ENCODE data around the gene TMED1.

GRCh38 chr19:10870501-10870954, 34.5 kb upstream of the TMED1 start:
- no peak for TF ChIP-seq CTCF (conservative IDR thresholded peaks at IDR 0.05; ENCODE audit: low read depth, low read length)
- no peak for TF ChIP-seq FOS (IDR thresholded peaks at IDR 0.05; ENCODE audit: low read depth, low read length)
- TF ChIP-seq POLR2A (IDR thresholded peaks at IDR 0.05; ENCODE audit: low read depth, low read length): no peak
- TF ChIP-seq MAZ (IDR thresholded peaks at IDR 0.05; ENCODE audit: borderline replicate concordance, low read depth, low read length): no peak
- no peak for TF ChIP-seq MAFK (IDR thresholded peaks at IDR 0.05; ENCODE audit: low read depth, low read length)
- TF ChIP-seq NFE2L2 (IDR thresholded peaks at IDR 0.05; ENCODE audit: low read depth, low read length): no peak
- TF ChIP-seq CEBPB (IDR thresholded peaks at IDR 0.05; ENCODE audit: low read depth, low read length): no peak
- no peak for TF ChIP-seq SMC3 (IDR thresholded peaks at IDR 0.05; ENCODE audit: low read depth, low read length)
